PC-3 (cell line): Measurements from ENCODE around the gene DOCK4. TPM values are rescaled to one million over a fixed set of nuclear protein-coding genes. Genes with fewer than 3 reads are reported as not detected.
A peak's percentile ranks its signal among the peaks of the same experiment; 100 is the strongest.

Source experiments
- ATAC-seq: fragments of 200-7000 bp; cut with Tn5 transposase; 2 replicates; pipeline ENCODE4 v1.9.1; 2020; ENCODE audit warnings: mild to moderate bottlenecking, moderate library complexity
- BruUV-seq: library from RNA; stranded (reverse); fragments of 400-500 nt; replicated peaks from 2 replicates; lab custom pipeline; 2021; lab: Mats Ljungman, UMichigan
- CTCF ChIA-PET: fragments of 300-600 bp; sonication (Branson Sonifier 250); formaldehyde crosslinking; loops from one replicate; lab custom pipeline; 2022; ENCODE audit warnings: antibody characterized with exemption; lab: Charles Lee
- POLR2A ChIA-PET: fragments of 300-600 bp; sonication (Branson Sonifier 250); formaldehyde crosslinking; loops from one replicate; lab custom pipeline; 2022; ENCODE audit warnings: antibody characterized with exemption; ENCODE audit not compliant: unreplicated experiment; lab: Charles Lee
- DNase-seq: peaks from one replicate; pipeline ENCODE4 v3.0.0-alpha.2; 2015
- H2AFZ ChIP-seq: fragments of 300-600 bp; sonication (generic); 2 replicates; pipeline ENCODE4 v1.6.0; 2016; ENCODE audit warnings: antibody characterized with exemption, low read length
- H3F3A ChIP-seq: fragments of 300-600 bp; sonication (generic); one replicate; pipeline ENCODE4 v1.6.0; 2017; ENCODE audit warnings: antibody characterized with exemption, low read length, control low read depth, mild to moderate bottlenecking; ENCODE audit not compliant: unreplicated experiment
- H3K27ac ChIP-seq: fragments of 300-600 bp; sonication (generic); 2 replicates; pipeline ENCODE4 v1.5.1; 2016; ENCODE audit warnings: mild to moderate bottlenecking, low read length
- H3K27me3 ChIP-seq: fragments of 300-600 bp; sonication (generic); 2 replicates; pipeline ENCODE4 v1.6.1; 2016; ENCODE audit warnings: low read length, mixed read lengths
- H3K36me3 ChIP-seq: fragments of 300-600 bp; sonication (generic); 2 replicates; pipeline ENCODE4 v1.6.1; 2016; ENCODE audit warnings: low read depth, mixed run types, low read length, mixed read lengths
- H3K4me1 ChIP-seq: fragments of 300-600 bp; sonication (generic); 2 replicates; pipeline ENCODE4 v1.5.1; 2016; ENCODE audit warnings: low read length; ENCODE audit not compliant: insufficient read depth
- H3K4me2 ChIP-seq: fragments of 300-600 bp; sonication (generic); 2 replicates; pipeline ENCODE4 v1.6.0; 2016; ENCODE audit warnings: low read length
- H3K4me3 ChIP-seq: fragments of 300-600 bp; sonication (generic); 2 replicates; pipeline ENCODE4 v1.5.1; 2016; ENCODE audit warnings: mild to moderate bottlenecking, low read length, mixed read lengths
- H3K79me2 ChIP-seq: fragments of 300-600 bp; sonication (generic); 2 replicates; pipeline ENCODE4 v1.6.1; 2017; ENCODE audit warnings: low read length, mixed read lengths
- H3K9ac ChIP-seq: fragments of 300-600 bp; sonication (generic); 2 replicates; pipeline ENCODE4 v1.6.0; 2016; ENCODE audit warnings: mild to moderate bottlenecking, low read length
- H3K9me2 ChIP-seq: fragments of 300-600 bp; sonication (generic); replicated peaks from 2 replicates; pipeline ENCODE4 v1.6.1; 2016; ENCODE audit warnings: mixed run types, low read length, mixed read lengths
- H3K9me3 ChIP-seq: fragments of 300-600 bp; sonication (generic); 2 replicates; pipeline ENCODE4 v1.6.1; 2016; ENCODE audit warnings: low read length, mixed read lengths
- H4K20me1 ChIP-seq: fragments of 300-600 bp; sonication (generic); 2 replicates; pipeline ENCODE4 v1.6.1; 2016; ENCODE audit warnings: low read length, mixed read lengths
- CTCF ChIP-seq: fragments of 300-600 bp; sonication (generic); conservative IDR thresholded peaks from 2 replicates; pipeline ENCODE4 v1.5.1; 2017; ENCODE audit warnings: antibody characterized with exemption, low read depth, mild to moderate bottlenecking, low read length
- EZH2 ChIP-seq: fragments of 300-600 bp; sonication (generic); IDR thresholded peaks from one replicate; pipeline ENCODE4 v1.6.1; 2017; ENCODE audit warnings: antibody characterized with exemption, mild to moderate bottlenecking, low read length; ENCODE audit not compliant: unreplicated experiment
- EZH2phosphoT487 ChIP-seq: fragments of 300-600 bp; sonication (generic); IDR thresholded peaks from 2 replicates; pipeline ENCODE4 v1.6.1; 2018; ENCODE audit warnings: mild to moderate bottlenecking, antibody characterized with exemption, low read length, borderline replicate concordance
- intact Hi-C: fragments of 100-400 bp; cut with micrococcal nuclease; formaldehyde crosslinking; loops from 2 replicates; pipeline ENCODE4 v1.9.0; 2023
- total RNA-seq: library from RNA; depleted of rRNA; stranded (reverse); fragments of >200 nt; gene quantifications from 2 replicates; pipeline ENCODE4 v1.2.3, GENCODE V29; 2014

Gene DOCK4
- total RNA-seq, 1 experiment from 2014 or later = 25.4 TPM

GRCh38 chr7:111933609-111934008 is 272.6 kb downstream of the DOCK4 start:
- no TSS peak for BruUV-seq
- no peak for ATAC-seq
- POLR2A ChIA-PET = interaction anchor here (0.7 kb wide), 1 partner anchor 523 kb away, joined by 5 read pairs; no protein-coding TSS in a partner anchor

GRCh38 chr7:111931958-111932357 is 274.2 kb downstream of the DOCK4 start:
- Histone ChIP-seq H3K9me2 (no peaks in the 10 kb centered on the region), H3K27ac (peak overlapping the region; percentile 94), H3K4me2 (peak overlapping the region; percentile 39; the same call in 1 of the 2 replicates), H3K79me2 (no peaks in the 10 kb centered on the region), H3K4me3 (no peak overlapping the region), H2AFZ (no peak overlapping the region), H3K36me3 (no peaks in the 10 kb centered on the region; the same call in 1 of the 2 replicates), H3F3A (no peaks in the 10 kb centered on the region), H3K27me3 (no peaks in the 10 kb centered on the region), H3K9ac (peak overlapping the region; percentile 61), H4K20me1 (no peaks in the 10 kb centered on the region), H3K4me1 (peaks cover 21% of the 10 kb centered on the region), H3K9me3 (no peaks in the 10 kb centered on the region)
- ATAC-seq (no peak), DNase-seq (no peak)
- intact Hi-C loops = loop anchor here (1.0 kb wide), 3 partner anchors 12 to 274 kb away; partner anchors contain the start of genes DOCK4 and ZNF277
- POLR2A ChIA-PET = no interaction called here
- TF ChIP-seq EZH2phosphoT487 (no peak), EZH2 (no peak), CTCF (no peak)
- CTCF ChIA-PET = no interaction called here
- no TSS peak for BruUV-seq

More at GRCh38 chr7:111933609-111934008, 272.6 kb downstream of the DOCK4 start:
- Histone ChIP-seq H3K4me2 (no peak overlapping the region), H3K9me2 (no peaks in the 10 kb centered on the region), H3K27ac (no peak overlapping the region), H3K79me2 (no peaks in the 10 kb centered on the region), H3F3A (no peaks in the 10 kb centered on the region), H4K20me1 (no peaks in the 10 kb centered on the region), H3K9me3 (no peaks in the 10 kb centered on the region), H3K27me3 (no peaks in the 10 kb centered on the region), H3K9ac (no peak overlapping the region), H3K4me3 (no peak overlapping the region), H3K36me3 (no peaks in the 10 kb centered on the region; the same call in 1 of the 2 replicates), H2AFZ (no peak overlapping the region), H3K4me1 (peaks cover 21% of the 10 kb centered on the region)
- TF ChIP-seq CTCF (no peak), EZH2 (no peak), EZH2phosphoT487 (no peak)
- no peak for DNase-seq
- CTCF ChIA-PET = no interaction called here
- intact Hi-C loops = no loop called here

- intact Hi-C loops = loop anchor here (1.0 kb wide), 3 partner anchors 11 to 275 kb away; partner anchors contain the start of genes DOCK4 and ZNF277
- Histone ChIP-seq H3K27ac (peak overlapping the region; percentile 94), H3K9ac (peak overlapping the region; percentile 61), H3K9me2 (no peaks in the 10 kb centered on the region), H3K36me3 (no peaks in the 10 kb centered on the region; the same call in 1 of the 2 replicates), H3K4me3 (no peak overlapping the region), H3K27me3 (no peaks in the 10 kb centered on the region), H2AFZ (no peak overlapping the region), H4K20me1 (no peaks in the 10 kb centered on the region), H3F3A (no peaks in the 10 kb centered on the region), H3K4me1 (peaks cover 21% of the 10 kb centered on the region), H3K79me2 (no peaks in the 10 kb centered on the region), H3K9me3 (no peaks in the 10 kb centered on the region), H3K4me2 (peak overlapping the region; percentile 39)
- TF ChIP-seq EZH2 (no peak), EZH2phosphoT487 (no peak), CTCF (no peak)
- CTCF ChIA-PET = interaction anchor here (0.8 kb wide), 1 partner anchor 76 kb away, joined by 4 read pairs; no protein-coding TSS in a partner anchor
- BruUV-seq = no TSS peak
- POLR2A ChIA-PET = interaction anchor here (0.5 kb wide), 2 partner anchors 261 to 273 kb away, joined by 3 read pairs; no protein-coding TSS in a partner anchor
- ATAC-seq = peak; percentile 93
- peak; percentile 90 for DNase-seq
Measured at GRCh38 chr7:111931016-111931517, 275.1 kb downstream of the DOCK4 start.
